Effector CD8-positive, alpha-beta T cell (primary cell): ENCODE measurements around the gene DIPK2A.

ENCODE experiments used
- DNase-seq: peaks from one replicate; lab custom pipeline; 2025; lab: John Stamatoyannopoulos, UW
- total RNA-seq, 4 experiments: gene quantifications; one replicate each; lab custom pipeline; 2026; lab: John Stamatoyannopoulos, UW

DIPK2A gene, protein sequence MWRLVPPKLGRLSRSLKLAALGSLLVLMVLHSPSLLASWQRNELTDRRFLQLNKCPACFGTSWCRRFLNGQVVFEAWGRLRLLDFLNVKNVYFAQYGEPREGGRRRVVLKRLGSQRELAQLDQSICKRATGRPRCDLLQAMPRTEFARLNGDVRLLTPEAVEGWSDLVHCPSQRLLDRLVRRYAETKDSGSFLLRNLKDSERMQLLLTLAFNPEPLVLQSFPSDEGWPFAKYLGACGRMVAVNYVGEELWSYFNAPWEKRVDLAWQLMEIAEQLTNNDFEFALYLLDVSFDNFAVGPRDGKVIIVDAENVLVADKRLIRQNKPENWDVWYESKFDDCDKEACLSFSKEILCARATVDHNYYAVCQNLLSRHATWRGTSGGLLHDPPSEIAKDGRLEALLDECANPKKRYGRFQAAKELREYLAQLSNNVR
- total RNA-seq: 20.2 to 30.2 (median 25.3) reads per million in 4 experiments

DNA sequence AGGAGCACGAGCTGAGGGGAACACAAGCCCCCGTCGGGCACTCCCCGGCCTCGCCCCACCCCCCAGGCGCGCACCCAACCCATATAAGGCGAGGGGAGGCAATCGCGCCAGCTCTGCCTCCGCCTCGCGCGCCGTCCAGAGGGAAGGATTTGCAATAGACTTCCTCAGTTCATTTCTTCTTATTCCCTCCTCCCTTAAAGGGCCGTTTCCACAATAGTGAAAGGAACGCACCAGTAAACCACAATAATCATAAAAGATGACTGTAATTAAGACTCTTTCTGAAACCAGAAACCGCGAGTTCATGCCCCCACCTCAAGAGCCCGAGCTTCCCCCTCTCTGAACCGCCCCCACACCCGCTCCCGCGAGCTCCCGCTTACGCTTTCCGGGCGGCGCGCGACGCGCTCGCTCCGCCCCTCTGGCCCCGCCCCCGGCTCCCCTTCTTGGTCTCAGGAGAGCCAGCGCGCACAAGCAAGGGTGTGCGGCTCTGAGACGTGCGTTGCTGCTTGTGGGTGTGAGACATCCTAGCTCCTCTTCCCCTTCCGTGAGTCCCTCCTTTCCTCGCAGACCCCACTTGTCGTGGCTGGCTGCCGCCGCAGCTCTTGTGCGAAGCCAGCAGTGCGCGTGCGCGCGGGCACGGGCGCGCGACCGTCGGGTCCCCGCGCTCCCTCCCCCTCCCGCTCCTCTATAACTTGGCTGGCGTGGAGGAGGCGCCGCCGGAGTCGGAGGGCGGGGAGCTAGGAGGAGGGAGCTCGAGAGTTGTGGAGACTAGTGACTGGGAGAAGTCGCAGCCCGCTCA lies at the start of gene DIPK2A:
DIPK2A (plus strand) TSS at position 465 of the 796 bp plus-strand sequence. CDS start 510 bp downstream, outside the sequence.
- peak; percentile 95 for DNase-seq

DNA sequence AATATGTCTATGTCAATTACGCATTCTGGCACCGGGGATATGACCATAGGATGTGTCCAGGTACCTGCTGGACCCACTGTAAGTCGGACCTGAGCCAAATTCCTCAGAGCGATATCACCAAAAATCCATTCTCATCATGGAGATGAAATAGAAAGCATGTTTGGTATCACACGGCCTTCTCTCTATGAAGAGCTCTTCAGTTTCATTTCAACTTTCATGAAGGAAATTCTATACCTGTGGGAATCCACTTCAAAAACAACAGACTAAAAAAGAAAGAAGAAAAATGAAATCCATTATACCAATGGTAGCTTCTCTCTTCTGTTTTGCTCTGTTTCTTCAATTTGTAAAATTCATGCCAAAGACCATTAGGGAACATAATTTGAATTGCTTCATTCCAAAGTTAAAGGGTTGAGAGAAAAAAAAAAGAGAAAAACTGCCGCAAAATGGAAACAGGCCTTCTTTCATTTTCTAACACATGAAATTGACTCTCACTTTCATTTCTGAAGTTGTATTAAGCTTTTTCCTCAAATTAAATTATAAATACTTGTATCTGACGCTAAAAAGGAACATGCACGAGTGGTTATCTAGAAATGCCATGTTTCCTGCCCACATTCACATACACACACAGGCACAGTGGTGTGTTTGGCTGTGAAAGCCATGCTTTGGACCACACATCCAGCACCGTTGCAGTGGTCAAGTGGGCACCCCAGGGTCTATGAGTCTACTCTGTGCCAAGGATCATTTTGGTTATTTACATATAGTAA lies 46.9 kb upstream of the DIPK2A start:
- DNase-seq: no peak

DNA sequence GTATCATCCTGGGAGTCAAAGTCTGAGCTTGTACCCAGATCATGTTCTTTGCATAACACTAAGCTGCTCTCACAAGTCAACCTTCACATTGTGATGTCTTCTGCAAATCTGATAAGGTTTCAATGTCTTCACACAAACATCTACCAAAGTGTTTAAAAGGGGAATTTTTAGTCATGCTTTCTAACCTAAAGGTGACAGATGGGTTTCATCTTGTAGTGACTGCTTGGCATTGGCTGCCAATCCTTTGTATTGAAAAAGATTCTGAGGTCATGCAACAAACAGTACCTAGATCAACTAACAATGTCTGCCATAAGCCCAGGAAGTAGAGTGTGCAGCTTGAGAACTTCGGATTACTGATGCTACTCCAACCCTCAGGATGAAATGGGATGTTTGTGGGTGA lies 43.6 kb upstream of the DIPK2A start:
- no peak for DNase-seq

DNA sequence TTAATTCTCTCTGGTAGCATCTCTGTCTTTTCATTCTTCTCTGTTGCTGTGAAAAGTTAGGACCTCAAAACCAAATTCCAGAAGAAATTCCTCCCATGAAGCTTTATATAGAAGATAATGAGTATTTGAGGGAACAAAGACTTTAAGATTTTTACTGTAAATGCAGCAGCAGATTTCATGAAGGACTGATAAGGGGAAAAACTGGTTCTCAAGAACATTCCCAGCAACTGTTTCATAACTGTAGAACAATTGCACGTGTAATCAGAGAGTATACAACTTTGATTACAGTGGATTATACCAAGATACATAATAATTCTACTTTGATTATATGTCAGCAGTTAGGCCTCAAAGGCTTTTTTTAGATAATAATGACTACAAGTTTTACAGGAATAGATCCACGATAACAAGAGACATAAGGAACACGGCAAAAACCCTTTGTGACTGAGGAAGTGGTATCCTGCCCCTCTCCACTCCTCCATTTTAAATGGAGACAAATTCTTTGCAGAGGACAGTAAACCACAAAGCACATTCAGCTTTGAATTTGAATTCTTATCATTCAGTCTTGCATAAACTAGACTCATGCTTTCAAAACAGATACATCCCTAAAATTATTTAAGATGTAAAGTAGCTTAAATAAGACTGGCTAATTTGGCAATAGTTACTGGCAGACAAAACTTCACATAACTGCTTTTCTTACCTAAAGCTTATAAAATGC lies 42.9 kb upstream of the DIPK2A start:
- no peak for DNase-seq

DNA sequence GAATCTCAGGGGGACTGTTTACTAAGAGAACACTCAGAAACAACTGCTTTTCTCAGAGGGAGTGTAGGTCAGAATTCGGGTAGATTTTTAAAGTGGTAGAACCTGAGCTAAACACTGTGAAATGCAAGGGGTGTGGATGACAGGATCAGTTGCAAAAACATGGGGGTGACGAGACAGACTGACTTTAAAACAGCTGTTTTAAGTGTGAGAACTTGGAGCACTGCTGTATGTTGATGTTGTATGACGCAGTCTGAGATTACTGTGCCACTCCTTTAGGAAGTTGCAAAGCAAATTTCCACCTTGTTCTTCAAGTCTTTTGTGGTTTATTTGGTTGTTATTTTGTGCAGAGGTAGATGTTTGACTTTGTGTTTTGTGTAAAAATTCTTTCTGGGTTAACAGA lies 36.8 kb upstream of the DIPK2A start:
- no peak for DNase-seq

DNA sequence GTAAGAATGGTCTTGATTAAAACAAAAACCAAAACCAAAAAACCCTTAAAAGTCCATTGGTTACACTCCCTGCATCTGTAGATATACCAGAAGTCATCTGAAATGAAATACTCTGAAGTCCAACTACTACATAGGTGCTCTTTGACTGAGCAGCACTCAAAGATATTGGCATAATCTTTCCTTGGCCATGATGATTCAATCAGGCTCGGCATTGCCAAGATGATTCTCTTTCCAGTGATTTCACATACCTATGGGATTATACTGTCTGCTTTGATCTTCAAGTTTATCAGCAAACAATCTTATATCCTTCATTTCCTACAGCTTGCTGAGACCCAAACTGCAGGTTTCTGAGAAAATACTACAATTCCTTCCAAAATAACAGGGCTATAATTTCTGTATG lies 35.9 kb upstream of the DIPK2A start:
- DNase-seq: no peak

DNA sequence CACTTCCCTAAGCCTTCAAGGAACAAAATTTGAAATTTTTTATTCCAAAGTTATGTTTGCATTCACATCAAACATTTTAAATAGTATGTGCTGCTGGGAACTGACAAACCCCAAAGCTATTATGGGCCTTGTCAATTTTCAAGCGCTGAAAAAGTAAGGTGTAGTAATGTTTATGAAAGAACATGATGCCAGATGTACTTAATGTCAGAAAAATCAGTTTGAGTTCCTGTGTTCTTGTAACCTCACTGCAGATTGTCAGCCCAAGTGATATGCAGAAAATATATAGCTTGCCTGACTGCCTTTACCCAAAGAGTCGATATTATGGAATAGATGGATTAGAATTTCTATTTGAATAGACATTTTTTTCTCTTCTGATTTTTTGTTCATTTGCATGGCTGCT lies 20.8 kb upstream of the DIPK2A start:
- no peak for DNase-seq

DNA sequence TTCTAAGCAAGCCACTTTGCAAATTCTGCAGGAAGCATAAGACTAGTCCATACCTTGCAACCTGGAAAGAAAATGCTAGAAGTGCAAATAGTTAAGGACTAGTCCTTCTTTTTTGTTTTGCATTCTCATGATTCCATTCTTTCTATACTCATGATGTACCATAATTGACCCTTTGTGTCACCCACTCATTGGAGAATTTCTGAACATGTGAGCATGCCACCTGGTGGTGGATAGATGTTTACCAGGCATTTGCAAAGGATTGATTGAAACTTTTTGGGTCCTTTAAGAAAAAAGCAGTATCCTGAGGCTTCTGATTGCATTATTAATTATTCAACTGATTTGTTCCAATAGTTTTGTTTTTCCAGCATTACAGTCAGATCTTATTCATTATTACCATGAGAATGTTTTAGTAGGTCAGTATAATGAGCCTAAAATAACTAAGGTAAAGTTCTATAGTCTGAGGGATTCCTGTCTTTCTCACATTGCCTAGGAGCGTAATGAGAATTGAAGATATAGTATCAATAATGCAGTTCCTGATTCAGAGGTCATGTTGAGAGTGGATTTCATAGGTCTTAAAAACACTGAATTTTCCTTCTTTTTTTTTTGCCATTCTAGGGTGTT lies 20.2 kb upstream of the DIPK2A start:
- no peak for DNase-seq

DNA sequence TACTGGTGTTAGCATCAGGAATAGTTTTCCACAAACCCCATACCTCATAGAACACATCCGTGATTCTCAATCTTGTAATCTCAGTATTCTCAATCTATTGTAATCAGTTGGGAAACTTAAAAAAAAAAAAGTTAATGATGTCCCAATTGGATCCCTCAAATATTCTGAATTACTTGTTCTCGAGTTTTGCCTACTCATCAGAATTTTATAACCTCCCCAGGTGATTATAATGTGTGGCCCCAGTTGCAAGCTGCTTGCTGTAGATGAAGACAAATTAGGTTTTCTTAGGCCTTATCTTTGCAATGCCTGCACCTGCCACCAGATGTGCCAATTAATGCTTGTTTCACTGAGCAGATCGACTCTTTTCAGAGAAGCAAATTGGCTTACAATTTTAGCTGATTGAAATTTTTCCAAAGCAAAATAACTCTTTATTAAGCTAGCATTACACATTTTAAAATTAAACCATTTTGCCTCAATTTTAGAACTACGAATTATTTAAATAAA lies 19.0 kb upstream of the DIPK2A start:
- DNase-seq: no peak

DNA sequence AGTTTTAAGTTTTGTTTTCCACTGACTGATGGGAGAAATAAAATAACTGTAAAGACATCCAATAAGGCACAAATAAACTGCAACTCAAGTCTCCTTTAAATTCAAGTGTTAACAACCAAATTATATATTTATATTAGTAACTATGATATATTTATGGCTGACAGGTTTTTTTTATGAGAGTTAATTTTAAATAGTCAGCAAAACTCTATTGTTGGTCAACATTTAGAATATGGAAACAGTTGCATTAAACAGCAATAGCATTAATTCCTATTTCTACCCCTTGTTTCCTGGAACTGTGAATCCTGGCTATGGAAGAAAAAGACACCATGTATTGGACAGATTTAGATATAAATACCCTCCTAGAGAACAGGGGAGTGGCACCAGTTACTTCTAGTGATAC lies 16.5 kb upstream of the DIPK2A start:
- DNase-seq: no peak

DNA sequence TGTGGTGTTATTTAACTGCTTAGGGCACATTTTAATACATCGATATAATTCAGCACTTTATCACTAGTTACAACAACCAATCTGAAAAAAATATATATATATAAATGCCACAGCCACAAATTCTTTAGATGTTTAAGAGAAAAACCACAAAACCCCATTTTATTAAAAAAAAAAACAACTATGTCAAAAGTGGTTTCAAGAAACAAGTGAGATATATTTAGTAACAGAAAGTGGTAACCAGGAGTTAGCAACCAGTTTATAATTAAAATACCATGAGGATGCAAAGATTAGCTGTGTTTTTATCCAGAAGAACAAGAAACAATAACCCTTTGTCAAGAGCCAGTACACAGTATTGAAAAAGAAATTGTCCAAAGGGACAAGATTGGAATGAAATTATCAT lies 14.8 kb upstream of the DIPK2A start:
- DNase-seq: no peak

DNA sequence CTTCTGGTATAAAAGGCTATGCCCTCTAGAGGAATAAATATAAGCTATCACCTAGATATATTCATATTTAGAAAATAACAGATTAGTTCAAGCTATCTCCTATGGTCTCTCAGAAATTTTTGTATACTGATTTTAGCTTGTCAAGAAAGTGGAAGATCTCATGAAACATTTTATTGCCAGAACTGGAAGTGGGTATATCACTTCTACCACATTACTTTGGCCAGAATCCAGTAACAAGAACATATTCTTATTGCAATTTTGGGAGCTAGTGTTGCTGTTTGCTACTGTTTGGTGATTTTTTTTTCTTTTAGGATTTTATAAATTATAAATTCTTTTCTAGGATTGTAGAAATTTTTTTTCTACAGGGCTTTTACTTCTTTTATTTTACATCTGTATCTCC lies 14.2 kb upstream of the DIPK2A start:
- no peak for DNase-seq

DNA sequence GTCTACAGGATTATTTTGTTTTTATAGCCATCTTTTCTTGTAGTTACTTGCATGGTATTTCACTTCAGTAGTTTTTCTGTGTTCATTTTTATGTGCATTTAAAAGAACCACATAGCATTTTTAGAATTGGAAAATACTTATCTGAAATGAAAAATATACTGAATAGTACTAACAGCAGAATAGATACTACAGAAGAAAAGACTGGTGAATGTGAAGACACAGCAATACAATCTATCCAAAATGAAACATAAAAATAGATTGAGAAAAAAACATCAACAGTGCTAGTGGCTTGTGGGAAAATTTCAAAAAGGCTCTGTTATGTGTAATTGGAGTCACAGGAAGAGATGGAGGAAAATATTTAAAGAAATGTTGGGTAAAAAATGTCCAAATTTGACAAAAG lies 12.7 kb upstream of the DIPK2A start:
- DNase-seq: no peak

DNA sequence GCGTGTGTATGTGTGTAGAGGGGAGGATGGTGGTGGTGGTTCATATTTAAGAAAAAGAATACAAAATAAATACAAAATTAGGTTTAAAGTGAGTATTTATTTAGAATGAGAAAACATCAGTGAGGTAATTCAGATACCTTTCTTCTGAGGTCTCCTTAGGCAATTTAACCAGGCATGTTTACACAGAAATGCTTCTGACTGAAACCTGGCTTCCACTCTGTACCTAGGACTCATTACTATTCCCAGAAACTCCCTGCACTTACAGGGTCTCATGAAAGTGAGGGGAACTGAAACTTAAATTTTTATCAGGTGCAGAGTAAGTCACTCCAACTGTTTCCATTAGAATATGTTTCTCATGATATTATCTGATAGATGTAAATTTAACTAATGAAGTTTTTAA lies 10.3 kb upstream of the DIPK2A start:
- DNase-seq: no peak

DNA sequence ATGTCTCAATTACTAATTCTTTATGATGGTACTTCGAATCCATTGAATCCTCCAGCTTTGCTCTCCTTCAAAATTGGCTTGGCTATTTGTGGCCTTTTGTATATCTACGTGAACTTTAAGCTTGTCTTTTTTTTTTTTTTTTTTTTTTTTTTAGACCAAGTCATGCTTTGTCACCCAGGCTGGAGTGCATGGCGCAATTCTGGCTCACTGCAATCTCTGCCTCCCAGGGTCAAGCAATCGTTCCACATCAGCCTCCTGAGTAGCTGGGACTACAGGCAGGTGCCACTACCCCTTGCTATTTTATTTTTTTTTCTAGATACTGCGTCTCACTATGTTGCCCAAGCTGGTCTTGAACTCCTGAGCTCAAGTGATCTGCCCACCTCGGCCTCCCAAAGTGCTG lies 7.7 kb upstream of the DIPK2A start:
- no peak for DNase-seq

DNA sequence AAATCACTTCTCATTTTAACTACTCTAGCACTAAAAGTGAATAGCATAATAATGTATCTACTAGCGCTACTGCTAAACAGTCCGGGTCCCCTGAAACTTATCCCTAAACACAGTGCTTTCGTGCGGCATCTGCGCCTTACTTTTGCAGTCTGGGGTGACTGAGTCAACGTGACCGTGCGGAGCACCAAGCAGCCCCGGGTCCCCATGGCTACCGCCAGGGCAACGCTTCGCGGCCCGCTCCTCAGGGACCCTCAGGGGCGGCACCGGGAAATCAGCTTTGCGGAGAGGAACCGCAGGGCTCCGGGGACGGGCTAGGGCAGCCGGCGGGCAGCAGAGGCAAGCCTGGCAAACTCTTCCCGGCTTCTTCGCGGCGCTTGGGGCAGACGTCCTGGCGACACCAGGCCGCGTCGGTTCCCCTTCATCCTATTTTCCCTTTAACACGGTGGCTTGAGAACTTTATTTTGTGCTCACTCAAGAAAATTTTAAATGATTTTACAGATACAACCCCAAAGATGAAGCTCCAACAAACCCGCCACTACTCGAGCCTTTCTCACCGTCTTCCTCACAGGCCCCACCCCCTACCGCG lies 757 bp upstream of the DIPK2A start:
- DNase-seq: peak; percentile 45

DNA sequence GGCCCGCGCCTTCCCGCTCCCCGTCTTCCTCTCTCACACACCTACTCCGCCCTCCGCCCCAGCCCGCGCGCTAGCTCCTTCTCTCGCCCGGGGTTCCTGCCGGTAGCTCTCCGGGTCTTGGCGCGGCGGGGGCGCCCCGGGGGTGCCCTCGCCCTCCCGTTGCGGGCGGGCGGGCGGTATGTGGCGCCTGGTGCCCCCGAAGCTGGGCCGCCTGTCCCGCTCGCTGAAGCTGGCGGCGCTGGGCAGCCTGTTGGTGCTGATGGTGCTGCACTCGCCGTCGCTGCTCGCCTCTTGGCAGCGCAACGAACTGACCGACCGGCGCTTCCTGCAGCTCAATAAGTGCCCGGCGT lies 507 bp downstream of the DIPK2A start:
- no peak for DNase-seq

DNA sequence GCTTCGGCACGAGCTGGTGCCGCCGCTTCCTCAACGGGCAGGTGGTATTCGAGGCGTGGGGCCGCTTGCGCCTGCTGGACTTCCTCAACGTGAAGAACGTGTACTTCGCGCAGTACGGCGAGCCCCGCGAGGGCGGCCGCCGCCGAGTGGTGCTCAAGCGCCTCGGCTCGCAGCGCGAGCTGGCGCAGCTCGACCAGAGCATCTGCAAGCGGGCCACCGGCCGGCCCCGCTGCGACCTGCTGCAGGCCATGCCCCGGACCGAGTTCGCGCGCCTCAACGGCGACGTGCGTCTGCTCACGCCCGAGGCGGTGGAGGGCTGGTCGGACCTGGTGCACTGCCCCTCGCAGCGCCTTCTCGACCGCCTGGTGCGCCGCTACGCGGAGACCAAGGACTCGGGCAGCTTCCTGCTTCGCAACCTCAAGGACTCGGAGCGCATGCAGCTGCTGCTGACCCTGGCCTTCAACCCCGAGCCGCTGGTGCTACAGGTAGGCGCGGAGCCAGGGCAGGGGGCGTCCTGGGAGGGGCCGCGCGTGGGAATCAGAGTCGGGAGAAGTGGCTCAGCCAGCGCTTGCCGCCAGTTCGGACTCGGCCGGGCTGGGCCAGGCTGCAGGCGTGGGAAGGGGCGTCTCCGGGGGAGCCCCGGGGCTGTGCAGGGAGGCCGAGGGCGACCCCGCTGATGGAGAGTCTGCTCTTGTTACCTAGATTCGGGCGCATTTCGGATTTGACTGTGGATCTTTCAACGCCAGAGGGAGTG lies 1.1 kb downstream of the DIPK2A start:
- DNase-seq: peak; percentile 26

DNA sequence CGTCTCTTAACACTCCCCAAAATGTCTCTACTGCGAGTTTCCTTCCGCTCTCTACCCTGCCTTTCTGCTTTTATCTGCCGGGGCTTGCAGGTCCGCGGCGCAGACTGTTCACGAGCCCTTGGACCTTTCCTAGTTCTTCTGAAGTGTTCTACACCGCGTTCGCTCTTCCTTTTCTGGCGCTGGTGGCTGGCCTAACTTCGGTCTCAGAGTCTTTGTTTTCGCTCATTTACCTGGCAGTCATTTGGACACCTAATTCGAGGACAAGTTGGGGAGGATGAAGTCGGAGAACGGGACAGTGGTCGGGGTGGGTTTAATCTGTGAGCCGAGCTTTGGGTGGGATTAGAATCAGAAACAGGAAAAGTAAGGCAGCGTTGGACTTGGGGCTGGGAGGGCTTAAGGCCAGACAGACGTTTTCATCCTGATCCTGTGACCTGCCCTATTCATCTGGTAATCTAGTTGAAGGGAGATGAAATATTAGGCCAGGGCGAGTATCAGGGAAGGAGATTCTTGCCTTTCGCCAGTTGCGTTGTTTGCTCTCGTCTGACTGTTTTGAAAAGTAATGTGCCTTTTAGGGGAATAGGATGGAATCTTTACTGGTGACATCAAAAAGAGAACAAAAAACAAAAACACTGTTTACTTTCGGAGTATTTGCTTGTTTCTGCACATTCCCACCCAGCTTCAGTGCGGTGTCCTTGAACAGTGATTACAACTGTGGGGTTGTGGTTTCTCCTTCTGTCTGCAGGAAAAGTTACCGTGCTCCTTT lies 1.8 kb downstream of the DIPK2A start:
- DNase-seq: peak; percentile 39
